ENCODE data around the gene ITSN1.

The ITSN1 gene

DNA sequence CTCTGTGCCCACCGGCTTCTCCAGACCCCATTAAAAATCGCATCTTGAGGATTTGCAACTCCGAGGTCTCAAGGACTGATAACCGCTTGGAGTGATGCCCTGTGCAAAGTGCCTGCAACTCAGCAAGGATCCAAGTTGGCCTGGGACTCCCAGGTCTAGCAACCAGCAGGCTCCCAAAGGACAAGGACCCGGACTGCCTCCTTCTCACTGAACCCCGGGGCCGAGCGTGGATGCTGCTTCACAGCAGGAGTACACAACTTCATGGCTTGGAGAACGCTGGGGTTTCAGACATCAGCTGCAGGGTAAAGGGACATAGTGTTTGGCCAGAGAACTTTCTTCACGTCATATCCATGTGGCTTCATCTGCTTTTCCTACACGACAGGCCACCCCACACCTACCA lies 208.1 kb downstream of the ITSN1 start:
- H3K4me3 ChIP-seq (ENCODE audit: control insufficient read depth, low read depth, low read length): no peak overlapping the region
- DNase-seq (ENCODE audit: low read depth): no peak
- TF ChIP-seq, protein P1, sequence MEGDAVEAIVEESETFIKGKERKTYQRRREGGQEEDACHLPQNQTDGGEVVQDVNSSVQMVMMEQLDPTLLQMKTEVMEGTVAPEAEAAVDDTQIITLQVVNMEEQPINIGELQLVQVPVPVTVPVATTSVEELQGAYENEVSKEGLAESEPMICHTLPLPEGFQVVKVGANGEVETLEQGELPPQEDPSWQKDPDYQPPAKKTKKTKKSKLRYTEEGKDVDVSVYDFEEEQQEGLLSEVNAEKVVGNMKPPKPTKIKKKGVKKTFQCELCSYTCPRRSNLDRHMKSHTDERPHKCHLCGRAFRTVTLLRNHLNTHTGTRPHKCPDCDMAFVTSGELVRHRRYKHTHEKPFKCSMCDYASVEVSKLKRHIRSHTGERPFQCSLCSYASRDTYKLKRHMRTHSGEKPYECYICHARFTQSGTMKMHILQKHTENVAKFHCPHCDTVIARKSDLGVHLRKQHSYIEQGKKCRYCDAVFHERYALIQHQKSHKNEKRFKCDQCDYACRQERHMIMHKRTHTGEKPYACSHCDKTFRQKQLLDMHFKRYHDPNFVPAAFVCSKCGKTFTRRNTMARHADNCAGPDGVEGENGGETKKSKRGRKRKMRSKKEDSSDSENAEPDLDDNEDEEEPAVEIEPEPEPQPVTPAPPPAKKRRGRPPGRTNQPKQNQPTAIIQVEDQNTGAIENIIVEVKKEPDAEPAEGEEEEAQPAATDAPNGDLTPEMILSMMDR (conservative IDR thresholded peaks at IDR 0.05; ENCODE audit: control insufficient read depth, insufficient read depth, low read depth, low read length): no peak

DNA sequence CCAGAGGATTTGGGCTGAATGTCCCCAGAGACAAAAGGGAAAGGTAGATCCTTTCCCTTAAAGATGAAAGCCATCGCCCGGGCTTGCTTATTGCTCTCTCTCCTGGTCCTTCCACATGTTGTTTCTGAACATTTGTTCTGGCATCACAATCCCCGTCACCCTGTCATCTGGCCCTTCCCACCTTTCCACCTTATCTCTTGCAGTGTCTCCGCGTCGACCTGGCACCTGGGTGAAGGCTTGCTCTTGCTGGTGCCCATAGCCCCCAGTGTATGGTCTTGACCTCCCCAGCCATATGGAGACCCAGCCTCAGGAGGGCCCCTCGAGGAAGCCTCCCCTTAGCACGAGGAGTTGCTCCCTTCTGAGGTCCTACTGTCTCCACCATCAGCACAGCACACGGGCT lies 208.7 kb downstream of the ITSN1 start:
- no peak overlapping the region for H3K4me3 ChIP-seq (ENCODE audit: control insufficient read depth, low read depth, low read length)
- TF ChIP-seq, protein P1 (conservative IDR thresholded peaks at IDR 0.05; ENCODE audit: control insufficient read depth, insufficient read depth, low read depth, low read length): no peak
- no peak for DNase-seq (ENCODE audit: low read depth)

DNA sequence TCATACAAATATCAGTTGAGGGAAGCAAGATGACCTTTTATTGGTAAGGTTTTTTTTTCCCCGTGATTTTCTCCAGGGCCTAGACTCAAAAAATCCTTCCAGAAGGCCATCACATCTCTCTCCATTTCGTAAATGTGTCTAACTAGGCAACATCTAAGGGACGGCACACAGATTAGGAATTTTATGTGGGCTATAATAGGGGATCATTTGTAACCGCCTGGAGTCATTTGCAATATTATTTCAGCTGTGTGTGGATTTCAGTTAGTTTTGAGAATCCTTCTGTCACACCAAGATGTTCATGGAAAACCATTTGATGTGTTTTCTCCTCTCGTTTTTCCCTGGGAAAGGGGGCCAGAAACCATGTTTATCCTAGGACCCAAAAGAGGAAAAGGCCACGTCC lies 210.2 kb downstream of the ITSN1 start:
- DNase-seq (ENCODE audit: low read depth): no peak
- TF ChIP-seq, protein P1 (conservative IDR thresholded peaks at IDR 0.05; ENCODE audit: control insufficient read depth, insufficient read depth, low read depth, low read length): no peak
- H3K4me3 ChIP-seq (ENCODE audit: control insufficient read depth, low read depth, low read length): no peak overlapping the region

DNA sequence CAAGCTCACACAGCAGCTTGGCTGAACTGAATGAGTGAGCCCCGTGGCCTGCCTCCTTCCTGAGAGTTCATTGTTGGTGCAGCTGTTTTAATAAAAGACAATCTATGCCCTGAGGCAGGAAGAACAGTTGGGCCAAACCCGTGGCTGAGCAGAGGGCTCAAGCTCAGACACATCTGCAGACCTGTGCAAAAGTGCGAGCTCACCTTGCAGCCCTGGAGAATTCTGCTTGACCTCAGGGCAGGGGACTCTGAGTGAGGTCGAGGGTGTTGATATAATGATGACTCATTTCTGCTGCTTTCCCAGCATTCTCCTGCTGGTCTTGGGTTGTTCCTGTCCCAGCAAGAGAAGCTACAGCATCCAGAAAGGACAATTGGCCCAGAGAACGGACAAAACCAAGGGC lies 212.3 kb downstream of the ITSN1 start:
- no peak for DNase-seq (ENCODE audit: low read depth)
- TF ChIP-seq, protein P1 (conservative IDR thresholded peaks at IDR 0.05; ENCODE audit: control insufficient read depth, insufficient read depth, low read depth, low read length): no peak
- no peak overlapping the region for H3K4me3 ChIP-seq (ENCODE audit: control insufficient read depth, low read depth, low read length)

DNA sequence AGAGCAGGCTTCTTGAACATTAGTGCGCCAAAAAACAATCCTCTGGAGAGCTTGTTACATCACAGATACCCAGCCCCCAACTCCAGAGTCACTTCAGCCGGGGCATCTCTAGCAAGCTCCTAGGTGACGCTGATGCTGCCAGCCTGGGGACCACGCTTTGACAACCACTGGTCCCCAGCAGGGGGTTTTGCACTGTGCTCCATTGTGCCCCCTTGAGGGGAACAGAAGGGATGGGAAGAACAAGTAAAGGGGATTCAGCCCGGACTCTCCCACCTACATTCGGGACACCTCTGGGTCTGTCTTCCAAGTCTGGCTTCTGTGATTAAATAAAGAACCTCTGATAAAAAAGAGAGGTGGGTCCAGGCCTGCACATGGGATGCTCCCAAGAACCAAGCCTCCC lies 212.9 kb downstream of the ITSN1 start:
- TF ChIP-seq, protein P1 (conservative IDR thresholded peaks at IDR 0.05; ENCODE audit: control insufficient read depth, insufficient read depth, low read depth, low read length): peak; percentile 6
- DNase-seq (ENCODE audit: low read depth): no peak

DNA sequence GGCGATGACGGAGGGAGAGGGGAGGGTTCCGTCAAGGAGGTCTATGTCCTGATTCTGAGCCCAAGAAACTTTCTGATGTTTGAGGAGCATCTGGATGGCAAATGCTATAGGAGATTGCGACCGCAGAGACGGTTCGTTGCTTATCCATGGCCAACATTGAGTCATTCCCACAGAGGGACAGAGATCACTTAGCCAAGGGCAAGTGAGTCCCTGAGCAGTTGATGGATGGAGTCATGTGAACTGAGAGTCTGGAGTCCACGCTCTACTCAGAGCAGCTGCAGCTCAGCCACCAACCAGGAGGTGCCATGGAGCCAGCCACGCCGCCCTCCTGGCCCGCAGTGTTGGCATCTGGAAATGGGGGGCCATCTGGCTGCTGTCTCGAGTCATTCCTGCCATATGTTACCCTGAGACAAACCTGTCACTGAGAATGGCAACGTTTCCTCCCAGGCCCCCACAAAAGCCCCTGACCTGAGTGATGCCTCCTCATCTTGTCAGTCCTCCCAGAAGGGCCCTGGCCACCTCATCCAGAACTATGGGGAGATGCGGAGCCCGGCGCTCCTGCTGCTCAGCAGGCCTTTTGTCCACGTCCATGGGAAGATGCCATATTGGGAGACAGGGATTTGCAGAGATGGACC lies 214.7 kb downstream of the ITSN1 start:
- no peak overlapping the region for H3K4me3 ChIP-seq (ENCODE audit: control insufficient read depth, low read depth, low read length)
- TF ChIP-seq, protein P1 (conservative IDR thresholded peaks at IDR 0.05; ENCODE audit: control insufficient read depth, insufficient read depth, low read depth, low read length): no peak
- no peak for DNase-seq (ENCODE audit: low read depth)

More for the DNA sequence above, 212.9 kb downstream of the ITSN1 start:
- no peak overlapping the region for H3K4me3 ChIP-seq (ENCODE audit: control insufficient read depth, low read depth, low read length)
